OCI-LY1 (cell line): Measurements from ENCODE around the gene SLC7A6OS.

Source experiments
- EZH2 ChIP-seq: fragments of 200-600 bp; sonication (generic), shearing (Covaris generic); IDR thresholded peaks from 2 replicates; pipeline ENCODE4 v1.8.0; 2017; ENCODE audit warnings: borderline replicate concordance, mixed run types, mild to moderate bottlenecking, antibody characterized with exemption, low read length, moderate library complexity, mixed read lengths
- TF ChIP-seq, protein P1 (sequence below): fragments of 200-600 bp; sonication (generic), shearing (Covaris generic); IDR thresholded peaks from 2 replicates; pipeline ENCODE4 v1.5.1; 2017; ENCODE audit warnings: mild to moderate bottlenecking, antibody characterized with exemption, low read length, moderate library complexity, mixed read lengths

DNA sequence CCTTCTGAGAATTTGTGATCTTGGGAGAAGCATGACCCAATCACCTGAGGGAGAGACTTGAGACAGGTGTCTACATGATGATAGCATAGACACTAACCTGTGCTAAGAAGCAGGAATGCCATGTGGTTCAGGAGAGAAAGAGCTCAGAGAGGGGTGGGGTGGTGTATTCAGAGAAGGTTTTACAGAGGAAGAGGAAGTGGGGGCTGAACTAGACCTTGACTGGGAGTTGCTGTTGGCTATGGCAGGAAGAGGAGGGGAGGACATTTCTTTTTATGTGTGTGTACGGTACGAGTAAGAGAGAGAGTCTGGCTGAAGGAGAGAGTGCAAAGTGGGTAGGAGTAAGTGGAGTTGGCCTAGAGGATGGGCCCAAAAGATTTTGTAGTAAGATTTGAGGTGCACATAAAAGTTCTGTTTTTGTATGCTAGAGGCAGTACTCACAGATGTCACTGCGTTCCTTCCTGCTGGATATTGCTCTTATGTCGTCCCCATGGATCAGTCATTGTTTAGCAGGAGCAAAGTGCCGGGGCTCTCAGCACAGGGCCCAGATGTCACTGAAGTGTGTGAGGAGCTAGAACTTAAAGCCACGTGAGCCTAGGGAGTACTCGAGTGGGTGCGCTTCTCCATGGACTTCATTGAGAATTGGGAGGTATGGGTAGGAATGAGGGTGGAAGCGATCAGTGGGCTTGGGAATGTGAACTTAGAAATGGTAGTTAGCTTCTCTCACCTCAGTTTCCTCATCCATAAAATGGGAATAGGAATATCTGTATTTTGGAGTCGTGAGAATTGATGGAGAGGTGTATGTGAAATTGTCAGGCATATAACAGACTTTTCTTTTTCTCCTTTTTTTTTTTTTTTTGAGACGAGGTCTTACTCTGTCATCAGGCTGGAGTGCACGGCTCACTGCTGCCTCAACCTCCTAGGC, 24.3 kb downstream of the SLC7A6OS start:
- TF ChIP-seq, protein P1, sequence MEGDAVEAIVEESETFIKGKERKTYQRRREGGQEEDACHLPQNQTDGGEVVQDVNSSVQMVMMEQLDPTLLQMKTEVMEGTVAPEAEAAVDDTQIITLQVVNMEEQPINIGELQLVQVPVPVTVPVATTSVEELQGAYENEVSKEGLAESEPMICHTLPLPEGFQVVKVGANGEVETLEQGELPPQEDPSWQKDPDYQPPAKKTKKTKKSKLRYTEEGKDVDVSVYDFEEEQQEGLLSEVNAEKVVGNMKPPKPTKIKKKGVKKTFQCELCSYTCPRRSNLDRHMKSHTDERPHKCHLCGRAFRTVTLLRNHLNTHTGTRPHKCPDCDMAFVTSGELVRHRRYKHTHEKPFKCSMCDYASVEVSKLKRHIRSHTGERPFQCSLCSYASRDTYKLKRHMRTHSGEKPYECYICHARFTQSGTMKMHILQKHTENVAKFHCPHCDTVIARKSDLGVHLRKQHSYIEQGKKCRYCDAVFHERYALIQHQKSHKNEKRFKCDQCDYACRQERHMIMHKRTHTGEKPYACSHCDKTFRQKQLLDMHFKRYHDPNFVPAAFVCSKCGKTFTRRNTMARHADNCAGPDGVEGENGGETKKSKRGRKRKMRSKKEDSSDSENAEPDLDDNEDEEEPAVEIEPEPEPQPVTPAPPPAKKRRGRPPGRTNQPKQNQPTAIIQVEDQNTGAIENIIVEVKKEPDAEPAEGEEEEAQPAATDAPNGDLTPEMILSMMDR = no peak
- no peak for TF ChIP-seq EZH2
